ENCODE measurements around the gene CDKL5.

DNA sequence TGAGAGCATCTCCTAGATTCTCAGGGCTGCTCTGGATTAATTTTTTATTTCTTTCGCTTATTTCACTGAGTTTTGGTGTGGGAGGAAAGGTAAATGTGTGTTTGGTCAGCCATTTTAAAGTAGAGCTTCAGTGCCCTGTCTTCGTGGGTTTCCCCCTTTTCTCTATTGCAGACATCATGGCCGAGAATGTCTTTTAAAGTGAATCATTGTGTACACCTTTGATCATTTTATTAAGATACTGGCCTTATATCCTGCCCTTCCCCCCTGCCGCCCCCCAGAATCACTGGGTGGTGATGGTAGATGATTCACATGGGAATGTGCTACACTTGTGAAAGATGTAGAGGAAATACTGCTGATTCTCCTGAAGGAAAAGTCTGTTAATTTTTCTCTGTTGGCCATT is 23.8 kb downstream of the CDKL5 start:
- TF ChIP-seq EZH2 (IDR thresholded peaks at IDR 0.05) (no peak), POLR2AphosphoS5 (IDR thresholded peaks at IDR 0.05; ENCODE audit: borderline replicate concordance, low read depth, low read length) (no peak)

Data from SK-N-MC (cell line).